GM21526 (cell line): ENCODE measurements around the gene CRELD1.
"Not testable (repeated sequence)": the region's sequence is repeated elsewhere in the genome, so short reads cannot be mapped to it uniquely, and the experiment has no call there.

Experiments
- ATAC-seq: cut with Tn5 transposase; IDR thresholded peaks from one replicate; pipeline ENCODE4 v1.9.1; 2021; ENCODE audit warnings: moderate library complexity; ENCODE audit not compliant: unreplicated experiment, low FRiP score

CRELD1 gene

GRCh38 chr3:9932843-9933560 lies 632 bp upstream of the CRELD1 start:
- ATAC-seq: peak; percentile 67

GRCh38 chr3:9934235-9934621 lies 594 bp downstream of the CRELD1 start:
- no peak for ATAC-seq

- no peak for ATAC-seq
These were observed 1.4 kb downstream of the CRELD1 start for GRCh38 chr3:9934993-9935392.

- no peak for ATAC-seq
These were observed 2.4 kb downstream of the CRELD1 start for GRCh38 chr3:9935966-9936510.

GRCh38 chr3:9937486-9938238 lies 4.0 kb downstream of the CRELD1 start:
- ATAC-seq: no peak

- ATAC-seq: no peak
These were observed 5.3 kb downstream of the CRELD1 start for GRCh38 chr3:9938966-9939365.

GRCh38 chr3:9939906-9940305 lies 6.3 kb downstream of the CRELD1 start:
- not testable (repeated sequence) for ATAC-seq

GRCh38 chr3:9940746-9941145 lies 7.1 kb downstream of the CRELD1 start:
- no peak for ATAC-seq

GRCh38 chr3:9942164-9942563 lies 8.5 kb downstream of the CRELD1 start:
- ATAC-seq: no peak

- ATAC-seq: no peak
These were observed 9.5 kb downstream of the CRELD1 start for GRCh38 chr3:9942934-9943690.

GRCh38 chr3:9944271-9944670 lies 10.6 kb downstream of the CRELD1 start:
- no peak for ATAC-seq

- no peak for ATAC-seq
These were observed 11.7 kb downstream of the CRELD1 start for GRCh38 chr3:9945358-9945757.

- no peak for ATAC-seq
These were observed 12.7 kb downstream of the CRELD1 start for GRCh38 chr3:9946112-9947024.

- ATAC-seq: no peak
These were observed 13.7 kb downstream of the CRELD1 start for GRCh38 chr3:9947025-9947995.

GRCh38 chr3:9948586-9948985 lies 15.0 kb downstream of the CRELD1 start:
- no peak for ATAC-seq

GRCh38 chr3:9949115-9949514 lies 15.5 kb downstream of the CRELD1 start:
- ATAC-seq: no peak

- ATAC-seq: no peak
These were observed 16.0 kb downstream of the CRELD1 start for GRCh38 chr3:9949626-9950025.

- ATAC-seq: peak; percentile 21
These were observed 17.5 kb downstream of the CRELD1 start for GRCh38 chr3:9951126-9951525.

- ATAC-seq: peak; percentile 12
These were observed 17.9 kb downstream of the CRELD1 start for GRCh38 chr3:9951598-9951961.
